ENCODE results near the gene HELZ2.

DNA sequence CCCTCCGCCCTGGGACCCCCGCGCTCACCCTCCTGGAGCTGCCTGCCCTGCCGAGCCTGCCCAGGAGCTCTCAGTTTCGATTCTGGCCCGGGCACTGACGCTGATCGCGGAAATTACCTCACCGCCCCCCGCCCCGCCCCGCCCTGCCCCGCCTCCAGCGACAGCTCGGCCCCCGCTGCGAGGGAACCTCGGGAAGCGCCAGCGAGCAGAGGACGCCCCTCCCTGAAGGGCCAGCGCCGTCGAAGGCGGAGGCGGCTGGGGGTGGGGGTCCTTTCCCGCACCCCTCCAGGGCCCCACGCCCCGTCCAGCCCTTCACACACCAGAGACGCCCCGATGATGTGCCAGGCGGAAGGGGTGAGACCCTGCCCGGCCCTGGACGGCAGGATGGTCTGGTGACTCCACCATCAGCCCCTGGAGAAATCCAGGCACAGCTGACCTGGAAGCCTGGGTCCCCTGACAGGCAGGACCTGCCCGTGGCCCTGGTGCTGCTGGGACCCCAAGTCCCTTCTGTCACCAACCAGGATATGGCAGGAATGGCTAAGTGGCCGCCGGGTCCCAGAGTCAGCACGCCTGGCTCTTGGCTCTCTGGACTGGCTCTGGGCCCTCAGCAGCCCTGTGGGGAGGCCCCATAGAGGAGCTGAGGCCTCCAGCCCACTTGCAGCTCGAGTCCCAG, at the start of gene HELZ2:
- TF ChIP-seq POLR2A (IDR thresholded peaks at IDR 0.05; ENCODE audit: low read depth, low read length) (peak; percentile 64; the same call in 1 of the 2 replicates), FOS (IDR thresholded peaks at IDR 0.05; ENCODE audit: low read depth, low read length) (no peak), RAD21 (IDR thresholded peaks at IDR 0.05; ENCODE audit: low read length) (no peak), BHLHE40 (IDR thresholded peaks at IDR 0.05; ENCODE audit: low read depth, low read length) (no peak), CEBPB (IDR thresholded peaks at IDR 0.05; ENCODE audit: low read depth, low read length) (no peak), RFX5 (IDR thresholded peaks at IDR 0.05; ENCODE audit: low read depth, low read length) (no peak), MXI1 (IDR thresholded peaks at IDR 0.05; ENCODE audit: borderline replicate concordance, low read depth, low read length) (no peak), MAZ (IDR thresholded peaks at IDR 0.05; ENCODE audit: borderline replicate concordance, low read depth, low read length) (peak; percentile 72; the same call in 1 of the 2 replicates), SMC3 (IDR thresholded peaks at IDR 0.05; ENCODE audit: low read depth, low read length) (no peak)
- TF ChIP-seq, protein P1, sequence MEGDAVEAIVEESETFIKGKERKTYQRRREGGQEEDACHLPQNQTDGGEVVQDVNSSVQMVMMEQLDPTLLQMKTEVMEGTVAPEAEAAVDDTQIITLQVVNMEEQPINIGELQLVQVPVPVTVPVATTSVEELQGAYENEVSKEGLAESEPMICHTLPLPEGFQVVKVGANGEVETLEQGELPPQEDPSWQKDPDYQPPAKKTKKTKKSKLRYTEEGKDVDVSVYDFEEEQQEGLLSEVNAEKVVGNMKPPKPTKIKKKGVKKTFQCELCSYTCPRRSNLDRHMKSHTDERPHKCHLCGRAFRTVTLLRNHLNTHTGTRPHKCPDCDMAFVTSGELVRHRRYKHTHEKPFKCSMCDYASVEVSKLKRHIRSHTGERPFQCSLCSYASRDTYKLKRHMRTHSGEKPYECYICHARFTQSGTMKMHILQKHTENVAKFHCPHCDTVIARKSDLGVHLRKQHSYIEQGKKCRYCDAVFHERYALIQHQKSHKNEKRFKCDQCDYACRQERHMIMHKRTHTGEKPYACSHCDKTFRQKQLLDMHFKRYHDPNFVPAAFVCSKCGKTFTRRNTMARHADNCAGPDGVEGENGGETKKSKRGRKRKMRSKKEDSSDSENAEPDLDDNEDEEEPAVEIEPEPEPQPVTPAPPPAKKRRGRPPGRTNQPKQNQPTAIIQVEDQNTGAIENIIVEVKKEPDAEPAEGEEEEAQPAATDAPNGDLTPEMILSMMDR (conservative IDR thresholded peaks at IDR 0.05; ENCODE audit: low read depth, low read length): no peak
- TF ChIP-seq, protein P2, sequence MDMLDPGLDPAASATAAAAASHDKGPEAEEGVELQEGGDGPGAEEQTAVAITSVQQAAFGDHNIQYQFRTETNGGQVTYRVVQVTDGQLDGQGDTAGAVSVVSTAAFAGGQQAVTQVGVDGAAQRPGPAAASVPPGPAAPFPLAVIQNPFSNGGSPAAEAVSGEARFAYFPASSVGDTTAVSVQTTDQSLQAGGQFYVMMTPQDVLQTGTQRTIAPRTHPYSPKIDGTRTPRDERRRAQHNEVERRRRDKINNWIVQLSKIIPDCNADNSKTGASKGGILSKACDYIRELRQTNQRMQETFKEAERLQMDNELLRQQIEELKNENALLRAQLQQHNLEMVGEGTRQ (IDR thresholded peaks at IDR 0.05; ENCODE audit: low read depth, low read length): no peak
